Lung (tissue), 12 donors: ENCODE measurements around the gene CNTN1. TPM values are rescaled to one million over a fixed set of nuclear protein-coding genes. Genes with fewer than 3 reads are reported as not detected.

Experiments
- ATAC-seq: fragments of 200-7000 bp; cut with Tn5 transposase; one replicate; pipeline ENCODE4 v1.9.1; 2020; ENCODE audit warnings: moderate number of reproducible peaks; ENCODE audit not compliant: insufficient read depth, low FRiP score
- DNase-seq, 3 donors: peaks; one replicate each; pipeline ENCODE4 v3.0.0-alpha.2; 2013 to 2017
- H3K27ac ChIP-seq, 2 donors: one replicate each; pipeline ENCODE4 v1.5.1; 2013; ENCODE audit warnings: mild to moderate bottlenecking in 2 of 2, moderate library complexity in 2 of 2, control low read depth in 1 of 2, inconsistent platforms in 1 of 2, low read depth in 1 of 2, low read length in 1 of 2
- H3K27me3 ChIP-seq, 3 donors: one replicate each; pipeline ENCODE4 v1.5.1; 2013; ENCODE audit warnings: low read length in 2 of 3; ENCODE audit not compliant: control insufficient read depth in 3 of 3, insufficient read depth in 3 of 3
- H3K36me3 ChIP-seq, 4 donors: one replicate each; pipeline ENCODE4 v1.5.1; 2013; ENCODE audit warnings: low read length in 4 of 4, mild to moderate bottlenecking in 1 of 4, moderate library complexity in 1 of 4; ENCODE audit not compliant: control insufficient read depth in 4 of 4, insufficient read depth in 4 of 4
- H3K4me1 ChIP-seq, 5 donors: one replicate each; pipeline ENCODE4 v1.5.1; 2013; ENCODE audit warnings: low read length in 5 of 5, mild to moderate bottlenecking in 2 of 5, moderate library complexity in 1 of 5; ENCODE audit not compliant: control insufficient read depth in 5 of 5, insufficient read depth in 5 of 5
- H3K4me3 ChIP-seq: one replicate; pipeline ENCODE4 v1.5.1; 2013; ENCODE audit warnings: mild to moderate bottlenecking, control low read depth, moderate library complexity
- H3K9ac ChIP-seq, 2 donors: one replicate each; pipeline ENCODE4 v1.5.1; 2013; ENCODE audit warnings: low read length in 2 of 2, control low read depth in 1 of 2; ENCODE audit not compliant: insufficient read depth in 1 of 2
- H3K9me3 ChIP-seq, 4 donors: one replicate each; pipeline ENCODE4 v1.5.1; 2013; ENCODE audit warnings: low read length in 3 of 4, mild to moderate bottlenecking in 1 of 4, moderate library complexity in 1 of 4; ENCODE audit not compliant: control insufficient read depth in 4 of 4, insufficient read depth in 3 of 4
- CTCF ChIP-seq: IDR thresholded peaks from 2 replicates; pipeline ENCODE4 v1.5.1; 2012; ENCODE audit warnings: mild to moderate bottlenecking; ENCODE audit errors: control extremely low read depth, extremely low read depth
- WGBS, 2 donors: extraction: QIAGEN DNeasy Blood & Tissue Kit; methylation state at CpG; one replicate each; pipeline ENCODE4 v1.1.7; 2013; 5-methylcytosine and 5-hydroxymethylcytosine counted together
- polyA plus RNA-seq, 2 donors: library from polyadenylated mRNA; stranded (reverse); fragments of 200-250 nt; gene quantifications; one replicate each; pipeline ENCODE4 v1.2.1, GENCODE V29; 2013
- total RNA-seq, 2 donors: library from RNA; depleted of rRNA in 1 of 2; stranded (reverse); fragments of >200 nt in 1 of 2; gene quantifications; one replicate each; pipeline ENCODE4 v1.2.1, GENCODE V29; 2014 to 2021
- donor health status: control.
- donor health status: control.
- donor health status: Bipolar disorder and iron deficiency.
- donor health status: healthy.
- donor health status: DM: yes; HTN: yes; CAD: no.

The CNTN1 gene
- total and polyA plus RNA-seq, 4 donors, result 0.10 to 47.6 (median 1.1) TPM

- Histone ChIP-seq H3K9me3 (no peaks in the 10 kb centered on the region), H3K27ac (no peak overlapping the region), H3K4me1 (no peaks in the 10 kb centered on the region), H3K27me3 (no peaks in the 10 kb centered on the region), H3K9ac (no peak overlapping the region), H3K36me3 (no peaks in the 10 kb centered on the region), H3K4me3 (no peak overlapping the region)
- 86 to 87% methylated on average over 4 of the region's 4 CpGs for WGBS, 2 donors
- ATAC-seq, result no peak
- TF ChIP-seq CTCF, result no peak
- DNase-seq, result no peak
Measured at GRCh38 chr12:40992158-40992557, 299.9 kb downstream of the CNTN1 start.

GRCh38 chr12:40992674-40993073 is 300.4 kb downstream of the CNTN1 start:
- no peak for TF ChIP-seq CTCF
- Histone ChIP-seq H3K27me3 (no peaks in the 10 kb centered on the region), H3K4me3 (no peak overlapping the region), H3K27ac (no peak overlapping the region), H3K36me3 (no peaks in the 10 kb centered on the region), H3K9ac (no peak overlapping the region), H3K9me3 (no peaks in the 10 kb centered on the region), H3K4me1 (no peaks in the 10 kb centered on the region)
- 89 to 93% methylated on average over 1 of the region's 1 CpG for WGBS, 2 donors
- no peak for ATAC-seq
- DNase-seq, result no peak

GRCh38 chr12:40993158-40993557 is 300.9 kb downstream of the CNTN1 start:
- no peaks in the 10 kb centered on the region for H3K27me3 ChIP-seq
- no peaks in the 10 kb centered on the region for H3K36me3 ChIP-seq
- no peak for ATAC-seq
- no peak overlapping the region for H3K27ac ChIP-seq
- H3K9ac ChIP-seq, result no peak overlapping the region
- 92 to 94% methylated on average over 3 of the region's 3 CpGs for WGBS, 2 donors
- no peak for DNase-seq
- no peaks in the 10 kb centered on the region for H3K9me3 ChIP-seq
- no peak for TF ChIP-seq CTCF
- H3K4me1 ChIP-seq, result no peaks in the 10 kb centered on the region
- H3K4me3 ChIP-seq, result no peak overlapping the region

GRCh38 chr12:40996091-40996490 is 303.9 kb downstream of the CNTN1 start:
- ATAC-seq, result no peak
- TF ChIP-seq CTCF, result no peak
- 85 to 94% methylated on average over 4 of the region's 4 CpGs for WGBS, 2 donors

More at GRCh38 chr12:40996091-40996490, 303.9 kb downstream of the CNTN1 start:
- Histone ChIP-seq H3K27ac (no peak overlapping the region), H3K36me3 (no peaks in the 10 kb centered on the region), H3K9me3 (no peaks in the 10 kb centered on the region), H3K4me1 (no peaks in the 10 kb centered on the region), H3K9ac (no peak overlapping the region), H3K4me3 (no peak overlapping the region), H3K27me3 (no peaks in the 10 kb centered on the region)
- DNase-seq, result no peak
